GM21423 (cell line): Measurements from ENCODE around the gene SAE1.

ENCODE experiments used
- ATAC-seq: cut with Tn5 transposase; IDR thresholded peaks from one replicate; pipeline ENCODE4 v1.9.1; 2021; ENCODE audit warnings: mild to moderate bottlenecking, moderate library complexity; ENCODE audit not compliant: unreplicated experiment

The SAE1 gene

GRCh38 chr19:47105874-47106273 lies 24.8 kb upstream of the SAE1 start:
- no peak for ATAC-seq

DNA sequence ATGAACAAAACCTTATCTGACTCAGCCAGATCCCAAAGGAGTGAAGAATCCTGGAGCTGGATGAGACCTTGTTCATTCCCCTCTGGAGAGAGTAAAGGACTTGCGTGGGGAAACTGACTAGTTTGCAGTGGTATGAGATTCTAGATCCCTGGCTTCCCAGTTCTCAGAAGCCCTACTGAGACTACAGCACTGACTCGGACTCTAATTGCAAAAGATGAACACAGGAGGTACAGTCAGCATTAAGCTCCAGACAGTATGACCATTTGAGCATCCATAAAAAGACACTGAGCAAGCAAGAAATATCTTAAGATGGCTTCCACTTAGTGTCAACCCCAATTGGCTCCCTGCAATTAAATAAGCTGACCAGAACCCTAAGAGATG lies 23.8 kb upstream of the SAE1 start:
- no peak for ATAC-seq

DNA sequence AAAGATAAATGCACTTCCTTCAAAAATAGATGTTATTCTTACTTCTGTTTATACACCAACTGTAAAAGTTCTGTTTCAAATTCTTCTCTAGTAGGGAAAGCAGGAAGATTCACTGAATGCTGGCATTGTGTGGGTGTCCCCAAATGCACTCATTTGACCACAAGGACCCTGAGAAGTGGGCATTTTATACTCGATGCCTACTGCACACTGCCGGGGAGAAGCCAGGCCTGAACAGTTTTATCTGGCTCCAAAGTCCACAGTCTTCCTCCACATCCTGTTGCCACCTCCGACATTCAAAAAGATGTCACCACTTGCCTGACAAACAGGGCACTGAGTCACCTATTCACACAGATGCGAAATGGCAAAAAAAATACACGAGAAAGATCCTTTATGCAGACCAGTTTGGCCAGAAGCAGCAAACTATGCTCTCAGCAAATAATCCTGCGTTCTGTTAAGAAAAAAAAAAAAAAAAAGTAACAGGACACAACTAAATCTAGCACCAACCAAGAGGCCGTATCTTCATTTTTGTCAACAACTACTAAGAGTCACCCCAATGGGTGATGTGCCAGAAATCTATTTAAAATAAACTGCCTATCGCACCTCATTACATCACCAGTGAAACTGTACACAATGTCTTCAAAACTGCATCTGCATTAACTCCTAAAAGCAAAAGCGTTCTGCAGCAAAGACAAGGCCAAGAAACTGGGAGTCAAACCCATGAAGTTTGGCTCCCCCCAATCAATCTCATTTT lies 23.3 kb upstream of the SAE1 start:
- ATAC-seq: no peak

DNA sequence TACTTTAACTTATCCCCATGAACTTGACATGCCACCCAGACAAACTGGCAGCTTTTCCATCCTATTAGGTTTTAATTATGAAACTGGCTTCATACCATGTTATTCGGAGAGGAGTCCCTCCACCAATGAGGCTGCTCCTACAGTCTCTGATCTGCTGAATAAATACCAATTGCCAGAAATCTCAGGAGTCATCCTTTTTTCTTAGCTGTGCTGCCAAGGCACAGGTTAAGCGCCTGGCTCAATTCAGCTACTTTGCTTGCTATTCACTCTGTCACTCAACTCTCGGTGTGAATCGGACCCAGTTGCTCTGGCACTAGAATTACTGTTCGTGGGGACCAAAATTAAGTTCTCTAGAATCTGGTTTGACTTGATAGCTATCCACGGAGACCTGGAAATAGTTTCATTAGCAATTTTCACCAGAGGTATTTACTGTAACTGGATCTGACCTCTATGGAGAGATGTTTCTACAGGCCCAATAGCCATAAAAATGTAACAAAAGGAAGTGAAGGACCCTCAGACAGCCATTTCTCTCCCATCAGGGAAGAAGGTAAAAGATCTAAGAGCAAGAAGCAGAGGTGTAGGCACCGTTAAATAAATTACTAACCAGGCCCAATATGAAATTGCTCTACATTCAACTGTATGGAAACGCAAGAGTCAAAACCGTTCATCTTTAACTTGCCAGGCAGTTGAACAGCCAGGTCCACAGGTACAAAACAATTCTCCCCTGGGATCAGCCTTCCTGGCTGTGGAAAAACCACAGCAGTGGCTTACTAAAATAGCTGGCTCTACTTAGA lies 22.5 kb upstream of the SAE1 start:
- no peak for ATAC-seq

DNA sequence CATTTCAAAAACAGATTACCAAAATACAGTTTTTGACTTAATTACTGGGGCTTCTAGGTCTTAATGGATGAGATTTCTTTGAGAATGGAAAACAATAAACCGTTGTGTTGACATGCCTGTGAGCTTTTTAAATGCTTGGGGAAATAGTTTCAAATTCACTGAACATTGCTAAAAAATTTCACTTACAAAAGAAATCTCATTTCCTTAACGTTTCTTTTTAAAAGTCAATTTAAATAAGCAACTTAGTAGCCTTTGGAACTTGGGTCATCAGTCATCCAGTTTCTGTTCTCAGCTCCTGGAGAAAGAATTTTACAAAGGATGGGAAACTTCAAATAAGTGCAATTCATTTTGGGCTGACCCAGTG lies 21.5 kb upstream of the SAE1 start:
- ATAC-seq: no peak

DNA sequence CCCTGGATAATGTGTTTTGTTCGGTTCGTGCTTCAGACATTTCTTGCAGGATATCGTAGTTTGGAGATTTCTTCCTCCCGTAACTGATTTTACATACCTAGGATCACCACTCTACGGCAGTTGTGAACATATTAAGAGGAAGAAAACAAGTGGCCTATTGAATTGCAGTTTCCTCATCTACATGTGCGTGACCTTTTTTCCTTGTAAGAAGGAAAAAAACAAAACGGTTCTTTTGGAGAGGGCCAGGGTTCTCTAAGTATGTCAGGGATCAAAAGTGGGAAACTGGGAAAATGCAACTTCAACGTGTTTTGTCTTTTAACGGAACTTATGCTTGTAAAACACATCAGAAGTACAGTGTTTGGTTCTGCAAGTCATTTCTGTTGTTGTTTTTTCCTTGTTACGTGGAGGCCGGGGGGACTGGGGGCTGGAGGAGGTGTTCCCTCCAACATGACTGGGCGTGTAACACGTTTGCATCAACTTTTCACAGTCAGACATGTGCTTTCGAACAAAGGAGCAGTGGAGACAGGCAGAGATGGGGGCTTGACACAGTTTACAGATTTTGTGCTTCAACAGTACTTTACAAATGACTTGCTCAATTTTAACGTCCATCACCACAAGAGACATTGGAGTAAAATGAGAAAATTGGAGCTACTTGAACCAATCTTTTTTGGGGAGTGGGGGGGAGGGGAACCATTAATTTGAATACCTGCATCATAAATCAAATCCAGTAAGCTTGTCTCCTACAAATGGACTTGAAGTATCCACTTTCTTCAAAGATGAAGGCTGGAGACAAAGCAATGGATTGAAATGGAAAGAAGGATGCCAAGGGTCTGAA lies 20.9 kb upstream of the SAE1 start:
- ATAC-seq: no peak

DNA sequence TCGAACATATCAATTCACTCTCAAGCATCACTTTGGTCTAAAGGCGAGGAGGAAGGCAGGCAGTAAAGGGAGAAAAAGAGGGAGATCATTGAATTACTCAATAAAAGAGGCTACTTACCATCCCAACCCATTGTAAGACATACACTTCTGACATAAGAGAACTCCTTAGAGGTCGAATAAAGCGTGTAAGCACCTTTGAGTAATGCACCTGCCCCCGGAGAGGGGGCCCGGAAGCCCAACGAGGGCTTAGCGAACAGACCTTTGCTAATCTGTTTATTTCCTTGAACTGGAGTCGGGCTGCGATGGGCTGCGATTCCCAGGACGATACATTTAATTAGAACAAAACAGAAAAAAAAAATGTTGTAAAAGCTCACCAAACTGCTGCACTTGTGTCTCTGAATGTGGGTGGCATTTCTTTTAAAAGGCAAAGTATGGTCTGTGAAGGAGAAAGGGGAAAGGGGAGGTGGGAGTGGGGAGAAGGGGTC lies 20.1 kb upstream of the SAE1 start:
- ATAC-seq: no peak

DNA sequence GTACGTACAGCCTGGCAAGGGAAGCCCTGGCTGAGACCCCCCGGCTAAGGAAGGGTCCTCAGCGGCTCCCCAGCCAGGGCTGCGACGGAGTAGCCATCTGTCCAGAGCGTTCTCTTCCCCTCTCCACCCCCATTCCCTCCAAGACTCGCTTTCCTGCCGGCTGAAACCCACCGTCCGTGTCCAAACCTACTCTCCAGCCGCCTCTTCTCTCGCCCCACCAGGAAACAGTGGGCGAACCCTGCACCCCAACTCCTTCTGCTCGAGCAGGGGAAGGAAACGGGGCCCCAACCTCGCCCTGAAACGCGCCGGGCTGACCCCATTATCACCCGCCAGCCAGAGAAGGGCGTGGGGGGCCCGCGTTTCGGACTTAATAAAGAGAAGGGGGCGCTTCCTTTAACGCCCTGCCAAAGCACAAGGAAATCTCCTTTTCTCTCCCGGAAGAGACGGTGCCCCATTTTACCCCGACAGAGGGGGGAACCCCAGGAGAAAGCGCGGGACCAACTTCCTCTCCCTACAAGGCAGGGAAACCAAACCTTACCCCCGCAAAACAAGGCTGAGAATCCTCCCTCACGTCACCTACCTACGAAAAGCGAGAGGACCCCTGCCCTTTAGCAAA lies 19.5 kb upstream of the SAE1 start:
- ATAC-seq: no peak

DNA sequence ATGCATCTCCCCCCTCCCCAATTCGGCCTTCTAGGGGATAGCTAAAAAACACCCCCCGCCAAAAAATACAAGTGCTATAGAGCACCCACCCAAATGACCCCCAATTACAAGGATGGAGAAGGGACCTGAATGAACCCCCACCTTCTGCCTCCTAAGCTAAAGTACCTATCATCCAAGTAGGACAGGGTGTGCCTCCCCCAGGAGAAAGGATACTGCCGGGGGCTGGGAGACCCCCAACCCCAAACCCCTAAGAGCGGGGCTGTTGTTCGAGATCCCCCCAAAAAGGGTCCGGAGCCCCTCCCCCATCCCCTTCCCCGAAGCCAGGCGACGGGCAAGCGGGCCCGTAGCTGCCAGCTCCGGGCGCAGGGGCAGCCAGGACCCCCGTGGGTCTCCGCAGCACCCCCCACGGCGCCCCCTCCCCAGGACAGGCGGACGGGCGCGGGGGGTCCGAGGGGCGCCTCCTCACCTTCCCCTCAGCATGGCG lies 18.9 kb upstream of the SAE1 start:
- ATAC-seq: no peak

DNA sequence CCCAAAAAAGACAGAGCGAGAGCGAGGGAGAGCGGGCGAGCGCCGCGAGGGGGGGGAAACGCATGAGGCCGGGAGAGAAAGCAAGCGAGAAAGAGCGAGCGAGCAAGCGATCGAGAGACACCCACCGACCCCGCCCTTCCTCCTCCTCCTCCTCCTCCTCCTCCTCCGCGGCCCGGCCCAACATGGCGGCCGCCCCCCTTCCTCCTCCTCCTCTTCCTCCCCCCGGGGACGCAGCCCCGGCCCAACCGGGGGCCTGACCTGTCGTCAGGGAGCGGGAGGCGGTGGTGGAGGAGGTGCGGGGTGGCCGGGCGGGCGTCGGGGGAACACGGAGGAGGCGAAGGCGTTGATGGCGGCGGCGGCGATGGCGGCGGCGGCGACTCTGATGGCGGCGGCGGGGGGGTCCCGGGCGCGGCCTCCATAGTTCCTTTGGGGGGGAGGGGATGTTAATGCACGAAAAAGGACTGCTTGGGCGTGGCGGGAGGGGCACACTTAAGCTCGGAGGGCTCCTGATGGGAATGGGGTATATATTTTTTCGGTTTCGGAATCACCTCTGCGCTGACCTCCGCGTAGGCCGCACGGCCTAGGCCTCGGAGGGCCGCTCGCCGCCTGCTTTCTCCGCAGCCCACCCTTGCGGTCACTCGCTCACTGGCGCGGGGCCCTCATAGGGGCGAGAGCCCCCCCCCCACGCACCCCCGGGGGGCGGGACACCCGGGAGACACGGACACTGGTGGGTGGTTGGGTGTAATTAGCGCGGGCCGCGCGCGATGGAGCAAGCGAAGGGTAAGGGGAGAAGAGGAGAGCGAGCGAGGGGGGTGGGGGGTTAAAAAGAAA lies 18.3 kb upstream of the SAE1 start:
- peak; percentile 16 for ATAC-seq

- peak; percentile 80 for ATAC-seq
Observed at GRCh38 chr19:47112997-47113849, 17.4 kb upstream of the SAE1 start, which contains the start of gene ZC3H4. TSS of gene ZC3H4 (minus strand) at chr19:47113776. CDS start at chr19:47112584, 1,192 bp downstream.

DNA sequence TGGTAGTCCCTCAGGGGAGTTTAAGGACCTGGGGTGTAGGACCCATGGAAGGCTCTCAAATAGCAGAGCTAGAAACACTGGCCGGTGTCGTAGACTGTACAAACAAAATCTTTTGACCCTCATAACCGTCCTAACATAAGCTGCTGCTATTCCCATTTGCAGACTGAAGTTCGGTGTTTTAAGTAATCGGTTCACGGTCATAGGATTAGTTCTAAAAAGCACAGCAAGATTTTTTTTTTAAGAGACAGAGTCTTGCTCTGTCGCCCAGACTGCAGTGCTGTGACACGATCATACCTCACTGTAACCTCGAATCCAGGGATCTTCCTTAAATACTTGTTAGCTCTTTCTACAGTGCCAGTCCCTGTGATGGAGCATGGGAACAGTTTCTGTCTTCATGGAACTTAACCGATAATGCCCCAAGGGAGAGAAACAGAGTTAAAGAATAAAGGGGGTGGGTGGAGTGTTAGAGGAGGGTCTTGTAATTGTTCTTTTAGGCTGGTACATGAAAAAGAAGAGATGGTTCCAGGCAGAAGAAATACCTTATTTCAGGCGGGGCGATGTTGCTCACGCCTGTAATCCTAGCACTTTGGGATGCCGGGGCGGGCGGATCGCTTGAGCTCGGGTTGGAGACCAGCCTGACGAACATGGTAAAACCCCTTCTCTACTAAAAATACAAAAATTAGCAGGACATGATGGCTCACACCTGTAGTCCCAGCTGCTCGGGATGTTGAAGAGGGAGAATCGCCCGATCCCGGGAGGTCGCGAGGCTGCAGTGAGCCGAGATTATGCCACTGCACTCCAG lies 16.6 kb upstream of the SAE1 start:
- ATAC-seq: no peak

DNA sequence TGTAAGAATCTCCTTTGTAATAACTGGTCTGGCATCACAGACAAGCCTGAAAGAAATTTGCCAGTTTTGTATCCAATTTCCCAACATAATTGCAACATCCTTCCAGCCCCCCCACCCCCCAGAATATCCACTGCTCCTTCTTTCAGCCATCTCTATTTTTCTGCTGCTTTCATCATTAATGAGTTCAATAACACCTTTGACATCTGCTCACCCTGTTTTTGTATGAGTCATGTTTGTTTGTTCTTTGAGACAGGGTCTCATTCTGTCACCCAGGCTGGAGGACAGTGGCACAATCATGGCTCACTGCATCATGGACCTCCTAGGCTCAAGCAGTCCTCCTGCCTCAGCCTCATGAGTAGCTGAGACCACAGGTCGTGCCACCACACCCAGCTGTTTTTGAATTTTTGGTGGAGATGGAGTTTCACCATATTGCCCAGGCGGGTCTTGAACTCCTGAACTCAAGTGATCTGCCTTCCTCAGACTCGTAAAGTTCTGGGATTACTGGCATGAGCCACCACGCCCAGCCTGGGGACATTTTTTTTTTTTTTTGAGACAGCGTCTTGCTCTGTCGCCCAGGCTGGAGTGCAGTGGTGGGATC lies 10.1 kb upstream of the SAE1 start:
- no peak for ATAC-seq

DNA sequence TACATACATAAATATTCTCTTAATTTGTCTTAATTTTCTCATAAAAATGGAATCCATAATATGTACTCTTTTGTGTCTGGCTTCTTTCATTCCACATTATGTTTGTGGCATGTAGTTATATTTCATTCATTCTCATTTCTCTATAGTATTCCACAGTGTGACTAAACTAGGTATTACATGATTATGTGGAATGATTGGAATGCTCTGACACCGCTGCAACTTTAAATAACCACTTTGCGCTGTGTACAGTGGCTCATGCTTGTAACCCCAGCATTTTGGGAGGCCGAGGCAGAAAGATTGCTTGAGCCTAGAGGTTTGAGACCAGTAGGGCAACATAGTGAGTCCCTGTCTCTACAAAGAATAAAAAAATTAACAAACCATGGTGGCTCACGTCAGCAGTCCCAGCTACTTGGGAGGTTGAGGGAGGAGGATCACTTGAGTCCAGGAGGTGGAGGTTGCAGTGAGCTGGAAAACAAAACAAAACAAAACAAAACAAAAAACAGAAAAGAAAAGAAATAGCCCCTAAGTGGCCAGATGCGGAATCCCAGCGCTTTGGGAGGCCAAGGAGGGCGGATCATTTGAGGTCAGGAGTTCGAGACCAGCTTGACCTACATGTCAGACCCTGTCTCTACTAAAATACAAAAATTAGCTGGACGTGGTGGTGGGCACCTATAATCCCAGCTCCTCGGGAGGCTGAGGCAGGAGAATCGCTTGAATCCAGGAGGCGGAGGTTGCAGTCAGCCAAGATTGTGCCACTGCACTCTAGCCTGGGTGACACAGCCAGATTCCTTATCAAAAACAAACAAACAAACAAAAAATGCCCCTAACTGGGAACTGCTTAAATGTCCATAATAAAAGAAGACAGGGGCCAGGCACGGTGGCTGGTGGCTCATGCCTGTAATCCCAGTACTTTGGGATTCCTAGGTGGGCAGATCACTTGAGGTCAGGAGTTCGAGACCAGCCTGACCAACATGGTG lies 8.0 kb upstream of the SAE1 start:
- ATAC-seq: no peak

- ATAC-seq: no peak
Observed at GRCh38 chr19:47123406-47123805, 7.2 kb upstream of the SAE1 start.

DNA sequence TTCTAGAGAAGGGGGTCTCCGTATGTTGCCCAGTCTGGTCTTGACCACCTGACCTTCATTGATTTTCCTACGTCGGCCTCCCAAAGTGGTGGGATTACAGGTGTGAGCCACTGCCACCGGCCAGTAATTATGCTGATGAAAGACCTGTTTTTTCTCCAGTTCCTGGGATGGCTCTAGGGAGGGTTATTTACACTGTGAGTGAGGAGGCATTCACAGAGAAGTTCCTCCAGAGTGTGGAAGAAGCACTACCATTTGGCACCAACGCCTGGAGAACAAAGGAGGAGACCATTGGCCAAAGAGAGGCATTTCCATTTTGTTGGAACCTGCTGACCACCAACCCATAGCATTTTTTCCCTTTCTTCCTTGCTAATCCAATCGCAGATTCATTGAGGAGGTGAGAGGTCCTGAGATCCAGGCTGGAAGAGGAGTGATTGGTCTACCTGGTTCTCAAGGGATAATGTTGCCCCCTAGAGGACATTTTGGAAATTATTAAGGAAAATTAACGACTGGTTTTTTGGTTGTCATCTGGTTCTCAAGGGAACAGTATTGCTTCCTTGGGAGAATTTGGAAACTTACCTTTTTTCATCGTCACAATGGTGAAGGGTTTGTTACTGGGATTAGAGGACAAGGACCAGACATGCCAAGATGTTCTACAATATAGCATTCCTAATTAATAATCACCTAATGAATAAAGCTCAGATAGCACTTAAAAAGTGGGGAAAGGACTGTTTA lies 5.5 kb upstream of the SAE1 start:
- no peak for ATAC-seq
